Measurements from ENCODE around the gene ZNF557.

Gene ZNF557

DNA sequence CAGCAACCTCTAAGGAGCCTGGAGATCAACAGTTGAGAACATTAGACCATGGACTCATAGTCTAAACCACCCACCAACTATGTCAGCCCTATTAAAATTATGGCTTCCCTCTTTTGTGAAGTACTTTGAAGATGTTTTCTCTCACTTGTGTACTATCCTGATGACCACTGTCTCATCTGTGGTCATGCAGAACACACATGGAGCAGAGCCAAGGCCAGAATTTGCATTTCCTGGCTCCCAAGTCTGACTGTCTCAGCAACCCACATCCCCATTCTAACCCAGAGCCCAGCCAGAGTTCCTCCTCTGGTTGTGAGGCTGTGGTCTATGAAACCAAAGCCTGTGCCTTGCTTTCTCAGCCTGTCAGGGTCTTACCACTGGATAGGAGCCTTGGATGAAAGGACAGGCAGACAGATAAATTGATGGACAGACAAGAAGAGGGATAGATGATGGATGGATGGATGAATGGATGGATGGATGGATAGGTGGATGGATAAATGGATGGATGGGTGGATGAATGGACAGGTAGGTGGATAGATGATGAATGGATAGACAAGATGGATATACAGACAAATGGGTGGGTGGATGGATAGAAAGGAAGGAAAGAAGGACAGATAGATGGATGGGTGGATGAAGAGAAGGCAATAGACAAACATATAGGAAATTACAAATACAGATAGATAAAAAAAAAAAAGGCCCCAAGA, 35.4 kb downstream of the ZNF557 start:
- Histone ChIP-seq H3K4me2 (ENCODE audit: low read depth, low read length, poor library complexity, severe bottlenecking) (no peak overlapping the region), H2AFZ (ENCODE audit: low read depth, low read length, severe bottlenecking) (no peak overlapping the region), H3K9ac (ENCODE audit: low read length) (no peak overlapping the region), H3F3A (ENCODE audit: insufficient read depth) (no peaks in the 10 kb centered on the region), H3K9me2 (replicated peaks; ENCODE audit: insufficient read depth, low read length) (no peaks in the 10 kb centered on the region), H3K27ac (ENCODE audit: low read depth, low read length) (no peak overlapping the region), H3K36me3 (ENCODE audit: low read length) (no peaks in the 10 kb centered on the region), H3K4me3 (ENCODE audit: insufficient read depth, low read length, poor library complexity, severe bottlenecking) (no peak overlapping the region), H4K20me1 (ENCODE audit: low read depth, low read length) (no peaks in the 10 kb centered on the region), H3K9me3 (ENCODE audit: insufficient read depth, low read length) (no peaks in the 10 kb centered on the region), H3K79me2 (ENCODE audit: insufficient read depth, low read length) (no peaks in the 10 kb centered on the region), H3K27me3 (ENCODE audit: low read length) (no peaks in the 10 kb centered on the region)
- TF ChIP-seq, protein P1, sequence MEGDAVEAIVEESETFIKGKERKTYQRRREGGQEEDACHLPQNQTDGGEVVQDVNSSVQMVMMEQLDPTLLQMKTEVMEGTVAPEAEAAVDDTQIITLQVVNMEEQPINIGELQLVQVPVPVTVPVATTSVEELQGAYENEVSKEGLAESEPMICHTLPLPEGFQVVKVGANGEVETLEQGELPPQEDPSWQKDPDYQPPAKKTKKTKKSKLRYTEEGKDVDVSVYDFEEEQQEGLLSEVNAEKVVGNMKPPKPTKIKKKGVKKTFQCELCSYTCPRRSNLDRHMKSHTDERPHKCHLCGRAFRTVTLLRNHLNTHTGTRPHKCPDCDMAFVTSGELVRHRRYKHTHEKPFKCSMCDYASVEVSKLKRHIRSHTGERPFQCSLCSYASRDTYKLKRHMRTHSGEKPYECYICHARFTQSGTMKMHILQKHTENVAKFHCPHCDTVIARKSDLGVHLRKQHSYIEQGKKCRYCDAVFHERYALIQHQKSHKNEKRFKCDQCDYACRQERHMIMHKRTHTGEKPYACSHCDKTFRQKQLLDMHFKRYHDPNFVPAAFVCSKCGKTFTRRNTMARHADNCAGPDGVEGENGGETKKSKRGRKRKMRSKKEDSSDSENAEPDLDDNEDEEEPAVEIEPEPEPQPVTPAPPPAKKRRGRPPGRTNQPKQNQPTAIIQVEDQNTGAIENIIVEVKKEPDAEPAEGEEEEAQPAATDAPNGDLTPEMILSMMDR (IDR thresholded peaks at IDR 0.05; ENCODE audit: insufficient read depth, low read length, poor library complexity, severe bottlenecking), result no peak
- no peak for TF ChIP-seq EZH2phosphoT487 (conservative IDR thresholded peaks at IDR 0.05; ENCODE audit: low read length)

DNA sequence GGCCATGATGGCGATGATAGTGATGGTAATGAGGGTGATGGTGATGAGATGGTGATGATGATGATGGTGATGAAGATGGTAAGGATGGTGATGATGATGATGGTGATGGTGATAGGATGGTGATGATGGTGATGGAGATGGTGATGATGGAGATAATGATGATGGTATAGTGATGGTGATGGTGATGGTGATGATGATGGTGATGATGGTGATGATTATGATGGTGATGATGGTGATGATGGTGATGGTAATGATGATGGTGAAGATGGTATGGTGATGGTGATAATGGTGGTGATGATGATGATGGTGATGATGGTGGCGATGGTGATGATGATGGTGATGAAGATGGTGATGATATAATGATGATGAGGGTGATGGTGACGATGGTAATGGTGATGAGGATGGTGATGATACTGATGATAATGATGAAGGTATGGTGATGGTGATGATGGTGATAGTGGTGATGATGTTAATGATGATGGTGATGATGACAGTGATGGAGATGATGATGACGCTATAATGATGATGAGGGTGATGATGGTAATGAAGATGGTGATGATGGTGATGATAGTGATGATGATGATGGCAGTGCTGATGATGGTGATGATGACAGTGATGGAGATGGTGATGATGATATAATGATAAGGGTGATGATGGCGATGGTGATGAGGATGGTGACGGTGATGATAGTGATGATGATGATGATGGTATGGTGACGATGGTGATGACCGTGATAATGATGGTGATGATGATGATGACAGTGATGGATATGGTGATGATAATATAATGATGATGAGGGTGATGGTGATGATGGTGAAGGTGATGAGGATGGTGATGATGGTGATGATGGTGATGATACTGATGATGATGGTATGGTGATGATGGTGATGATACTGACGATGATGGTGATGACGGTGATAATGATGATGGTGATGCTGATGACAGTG, 37.5 kb downstream of the ZNF557 start:
- no peak overlapping the region for H3K4me2 ChIP-seq (ENCODE audit: low read depth, low read length, poor library complexity, severe bottlenecking)
- H4K20me1 ChIP-seq (ENCODE audit: low read depth, low read length), result no peaks in the 10 kb centered on the region
- no peak overlapping the region for H2AFZ ChIP-seq (ENCODE audit: low read depth, low read length, severe bottlenecking)
- H3K36me3 ChIP-seq (ENCODE audit: low read length), result no peaks in the 10 kb centered on the region
- H3F3A ChIP-seq (ENCODE audit: insufficient read depth), result no peaks in the 10 kb centered on the region
- H3K79me2 ChIP-seq (ENCODE audit: insufficient read depth, low read length), result no peaks in the 10 kb centered on the region
- no peak overlapping the region for H3K4me3 ChIP-seq (ENCODE audit: insufficient read depth, low read length, poor library complexity, severe bottlenecking)
- H3K27me3 ChIP-seq (ENCODE audit: low read length), result no peaks in the 10 kb centered on the region
- H3K9me3 ChIP-seq (ENCODE audit: insufficient read depth, low read length), result no peaks in the 10 kb centered on the region
- H3K27ac ChIP-seq (ENCODE audit: low read depth, low read length), result no peak overlapping the region
- no peaks in the 10 kb centered on the region for H3K9me2 ChIP-seq (replicated peaks; ENCODE audit: insufficient read depth, low read length)
- TF ChIP-seq EZH2phosphoT487 (conservative IDR thresholded peaks at IDR 0.05; ENCODE audit: low read length), result no peak
- TF ChIP-seq, protein P1 (IDR thresholded peaks at IDR 0.05; ENCODE audit: insufficient read depth, low read length, poor library complexity, severe bottlenecking), result no peak
- H3K9ac ChIP-seq (ENCODE audit: low read length), result no peak overlapping the region

DNA sequence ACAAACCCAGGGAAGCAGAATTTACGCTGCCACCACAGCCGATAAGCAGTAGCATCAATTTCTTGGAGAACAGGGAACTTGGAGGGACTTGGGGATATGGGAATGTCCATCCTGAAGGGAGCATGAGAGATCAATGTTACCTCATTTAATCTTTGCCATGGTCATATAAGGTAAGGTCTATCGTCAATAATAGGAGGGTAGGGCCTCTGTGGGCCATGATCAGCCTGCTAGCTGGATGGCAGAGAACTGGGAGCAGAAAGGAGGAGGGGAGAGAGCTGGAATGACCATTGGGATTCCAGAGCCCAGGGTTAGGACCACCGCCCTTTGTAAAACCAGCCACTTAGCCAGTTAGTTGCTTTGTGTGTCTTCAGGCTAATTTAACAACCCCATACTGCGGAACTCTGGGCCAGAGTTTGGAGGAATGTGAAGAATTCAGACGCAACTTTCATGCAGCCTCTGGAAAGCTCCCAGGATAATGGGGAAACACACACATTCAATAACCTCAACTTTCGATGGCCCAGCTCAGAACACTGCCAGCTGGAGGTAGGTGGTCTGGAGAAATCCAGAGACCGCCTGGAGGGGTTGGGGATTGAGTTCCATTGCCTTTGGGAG, 40.3 kb downstream of the ZNF557 start:
- H3K27me3 ChIP-seq (ENCODE audit: low read length), result no peaks in the 10 kb centered on the region
- H3K27ac ChIP-seq (ENCODE audit: low read depth, low read length), result no peak overlapping the region
- H4K20me1 ChIP-seq (ENCODE audit: low read depth, low read length), result no peaks in the 10 kb centered on the region
- no peak overlapping the region for H3K9ac ChIP-seq (ENCODE audit: low read length)
- H3K4me2 ChIP-seq (ENCODE audit: low read depth, low read length, poor library complexity, severe bottlenecking), result no peak overlapping the region
- H3K9me2 ChIP-seq (replicated peaks; ENCODE audit: insufficient read depth, low read length), result no peaks in the 10 kb centered on the region
- no peak overlapping the region for H2AFZ ChIP-seq (ENCODE audit: low read depth, low read length, severe bottlenecking)
- H3K79me2 ChIP-seq (ENCODE audit: insufficient read depth, low read length), result no peaks in the 10 kb centered on the region
- no peaks in the 10 kb centered on the region for H3K36me3 ChIP-seq (ENCODE audit: low read length)
- no peaks in the 10 kb centered on the region for H3K9me3 ChIP-seq (ENCODE audit: insufficient read depth, low read length)
- 0 out of 2 replicates have a peak, but pooled peaks cover 4% of the 10 kb centered on the region for H3F3A ChIP-seq (ENCODE audit: insufficient read depth)
- no peak for TF ChIP-seq EZH2phosphoT487 (conservative IDR thresholded peaks at IDR 0.05; ENCODE audit: low read length)
- TF ChIP-seq, protein P1 (IDR thresholded peaks at IDR 0.05; ENCODE audit: insufficient read depth, low read length, poor library complexity, severe bottlenecking), result no peak
- H3K4me3 ChIP-seq (ENCODE audit: insufficient read depth, low read length, poor library complexity, severe bottlenecking), result no peak overlapping the region
